GM19397 (cell line): Measurements from ENCODE around the gene KAT2A.

ENCODE experiments used
- ATAC-seq: cut with Tn5 transposase; IDR thresholded peaks from one replicate; pipeline ENCODE4 v1.9.1; 2021; ENCODE audit warnings: mild to moderate bottlenecking, moderate library complexity; ENCODE audit not compliant: unreplicated experiment

Gene KAT2A

GRCh38 chr17:42065201-42065600 is 56.0 kb downstream of the KAT2A start:
- no peak for ATAC-seq
